K562 (cell line): ENCODE data around the gene TBC1D17. TPM values are rescaled to one million over a fixed set of nuclear protein-coding genes. Genes with fewer than 3 reads are reported as not detected.

Experiments
- DNMT1 ChIP-seq: fragments of 450-650 bp; IDR thresholded peaks from 2 replicates; pipeline ENCODE4 v1.6.1; 2016; ENCODE audit warnings: antibody characterized with exemption, mild to moderate bottlenecking
- PCBP2 ChIP-seq: fragments of 200-400 bp; formaldehyde crosslinking; IDR thresholded peaks from 2 replicates; pipeline ENCODE4 v1.6.1; 2018; ENCODE audit warnings: low read length, low read depth, mild to moderate bottlenecking, moderate library complexity; ENCODE audit not compliant: poor library complexity, severe bottlenecking
- POLR2B ChIP-seq: fragments of 450-650 bp; IDR thresholded peaks from 2 replicates; pipeline ENCODE4 v1.6.1; 2018; ENCODE audit warnings: low read depth; ENCODE audit not compliant: partially characterized antibody
- RBM34 ChIP-seq: fragments of 200-400 bp; formaldehyde crosslinking; IDR thresholded peaks from 2 replicates; pipeline ENCODE4 v1.6.1; 2018; ENCODE audit warnings: low read length, borderline replicate concordance; ENCODE audit not compliant: insufficient read depth
- SUPT5H ChIP-seq: fragments of 450-650 bp; IDR thresholded peaks from 2 replicates; pipeline ENCODE4 v1.6.1; 2016
- TOE1 ChIP-seq, 2 experiments: fragments of 450-650 bp in 1 of 2; sonication (generic) in 1 of 2; formaldehyde crosslinking in 1 of 2; IDR thresholded peaks; 2 replicates each; pipeline versions ENCODE4 v1.7.1 to v1.8.0; 2016 to 2022; ENCODE audit warnings: borderline replicate concordance in 2 of 2, mild to moderate bottlenecking in 2 of 2, antibody characterized with exemption in 1 of 2, inconsistent platforms in 1 of 2, low read depth in 1 of 2, missing genetic modification reagents in 1 of 2, moderate library complexity in 1 of 2
- VEZF1 ChIP-seq: fragments of 200-800 bp; sonication (Bioruptor generic); IDR thresholded peaks from 2 replicates; pipeline ENCODE4 v1.6.1; 2017; ENCODE audit warnings: missing genetic modification characterization, missing compliant biosample characterization
- ZBTB7A ChIP-seq: IDR thresholded peaks from 2 replicates; pipeline ENCODE4 v1.6.1; 2011; ENCODE audit warnings: low read depth, mild to moderate bottlenecking, low read length, moderate library complexity, borderline replicate concordance; ENCODE audit not compliant: control insufficient read depth
- ZBTB9 ChIP-seq: fragments of 450-650 bp; formaldehyde crosslinking; IDR thresholded peaks from 2 replicates; pipeline ENCODE4 v1.4.0; 2020; ENCODE audit warnings: mild to moderate bottlenecking, moderate library complexity
- ZNF586 ChIP-seq: fragments of 450-650 bp; formaldehyde crosslinking; conservative IDR thresholded peaks from 2 replicates; pipeline ENCODE4 v1.4.0; 2020; ENCODE audit warnings: mild to moderate bottlenecking, moderate library complexity
- ZNF764 ChIP-seq: fragments of 250-450 bp; sonication (Bioruptor Pico); IDR thresholded peaks from 2 replicates; pipeline ENCODE4 v1.4.0; 2020; ENCODE audit warnings: low read depth, mild to moderate bottlenecking, moderate library complexity
- ZSCAN32 ChIP-seq: fragments of 450-650 bp; formaldehyde crosslinking; IDR thresholded peaks from 2 replicates; pipeline ENCODE4 v1.4.0; 2020; ENCODE audit warnings: mild to moderate bottlenecking, moderate library complexity
- polyA plus RNA-seq, 8 experiments: library from polyadenylated mRNA; depleted of rRNA in 4 of 8; stranded (reverse) in 5 of 8; unstranded in 3 of 8; fragments of >200 nt; fragmentation: Nextera tagmentation in 2 of 8; fragmentation: Illumina TruSeq in 1 of 8; extraction: Ambion mirVana in 2 of 8; extraction: Trizol in 1 of 8; gene quantifications; 2 replicates each; pipeline versions ENCODE4 v1.2.1 to v1.2.3, GENCODE V29; 2011 to 2014; ENCODE audit warnings: inconsistent platforms in 1 of 8, missing spikeins in 1 of 8
- total RNA-seq, 7 experiments: library from RNA; depleted of rRNA in 6 of 7; stranded (reverse); fragments of >200 nt in 6 of 7; fragmentation: Illumina TruSeq in 2 of 7; extraction: Trizol in 2 of 7; gene quantifications; 2 replicates each; pipeline versions ENCODE4 v1.2.1 to v1.2.3, GENCODE V29; 2011 to 2021; ENCODE audit warnings: low replicate concordance in 1 of 7

The TBC1D17 gene
- total and polyA plus RNA-seq, 9 of the 15 experiments (the other 6 are each of a cell fraction or from before 2014, with no cell fraction given): 0.42 to 16.0 (median 3.8) TPM

- TF ChIP-seq ZBTB9 (0 out of 2 replicates have a peak, but pooled peaks have one; percentile 27), TOE1 (IDR thresholded peaks at IDR 0.05; ENCODE audit: borderline replicate concordance) (no peak; the same call in 1 of the 2 replicates), TOE1 (CRISPR knock-in tag; IDR thresholded peaks at IDR 0.05; ENCODE audit: borderline replicate concordance, low read depth) (no peak), PCBP2 (no peak), ZNF764 (CRISPR knock-in tag) (no peak), POLR2B (peak; percentile 21), ZSCAN32 (CRISPR knock-in tag) (no peak), RBM34 (no peak), ZNF586 (no peak), ZBTB7A (peak; percentile 50; the same call in 1 of the 2 replicates), SUPT5H (peak; percentile 48), DNMT1 (0 out of 2 replicates have a peak, but pooled peaks have one; percentile 31), VEZF1 (CRISPR knock-in tag) (peak; percentile 66)
- TF ChIP-seq, all 486 proteins: peak for 19
Measured at GRCh38 chr19:49869009-49869483, 8.5 kb upstream of the TBC1D17 start (continued).
